Activated CD4-positive, alpha-beta T cell treated with anti-CD3 and anti-CD28 coated beads, Interleukin-2, amount 50 U/mL, for 16 hours (primary cell): ENCODE measurements around the gene TUT4.
A peak's percentile ranks its signal among the peaks of the same experiment; 100 is the strongest.

Experiments used
- DNase-seq: peaks from one replicate; pipeline ENCODE4 v3.0.0-alpha.2; 2020

Gene TUT4

DNA sequence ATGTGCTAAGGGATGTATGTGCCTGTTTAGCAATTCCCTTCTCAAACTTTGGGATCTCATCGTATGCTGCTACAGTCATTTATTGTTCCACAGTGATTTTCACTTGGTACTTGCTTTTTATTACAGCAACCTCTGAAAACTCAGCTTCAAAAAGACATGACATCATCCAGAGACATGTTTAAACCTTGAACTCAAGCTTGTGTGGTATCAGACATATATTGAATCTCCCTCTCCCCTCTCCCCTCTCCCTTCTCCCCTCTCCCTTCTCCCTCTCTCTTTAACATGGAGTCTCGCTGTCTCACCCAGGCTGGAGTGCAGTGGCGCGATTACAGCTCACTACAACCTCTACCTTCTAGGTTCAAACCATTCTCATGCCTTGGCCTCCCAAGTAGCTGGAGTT, 19.5 kb upstream of the TUT4 start:
- no peak for DNase-seq

- no peak for DNase-seq
Measured at GRCh38 chr1:52571783-52572182, 18.9 kb upstream of the TUT4 start.

DNA sequence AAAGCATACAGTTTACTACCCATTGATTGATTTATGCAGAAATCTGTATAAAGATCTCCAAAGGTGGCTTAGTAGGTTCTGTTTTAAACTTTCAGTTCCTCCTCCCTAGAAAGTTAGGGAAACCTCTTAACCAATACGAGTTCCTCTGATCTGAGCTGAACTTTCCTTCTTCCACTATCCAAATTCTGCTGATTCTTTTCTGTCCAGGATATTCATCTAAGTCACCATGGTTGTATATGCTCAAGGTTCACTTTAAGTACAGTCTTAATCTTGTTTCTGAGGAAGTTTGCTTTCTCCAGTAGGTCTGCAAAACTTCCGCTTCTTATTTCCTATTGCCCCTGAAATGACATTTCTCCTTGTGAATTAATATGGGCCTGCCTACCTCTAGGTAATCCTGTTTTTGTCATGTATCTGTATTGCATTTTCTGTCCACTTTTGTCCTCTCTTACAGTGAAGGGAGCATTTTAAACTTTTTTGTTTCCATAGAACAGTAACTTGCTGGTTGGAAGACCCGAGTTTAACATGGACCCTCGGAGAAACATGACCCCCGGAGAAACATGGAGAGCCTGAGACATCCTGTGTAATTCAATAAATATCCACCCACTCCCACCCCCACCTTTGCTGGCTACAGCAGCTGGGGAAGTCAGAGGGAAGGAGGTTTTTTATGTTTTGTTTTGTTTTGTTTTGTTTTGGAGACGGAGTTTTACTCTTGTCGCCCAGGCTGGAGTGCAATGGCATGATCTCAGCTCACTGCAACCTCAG, 16.7 kb upstream of the TUT4 start:
- DNase-seq = no peak

GRCh38 chr1:52567943-52568342, 15.1 kb upstream of the TUT4 start:
- no peak for DNase-seq

- DNase-seq = no peak
Measured at GRCh38 chr1:52562766-52563165, 9.9 kb upstream of the TUT4 start.

DNA sequence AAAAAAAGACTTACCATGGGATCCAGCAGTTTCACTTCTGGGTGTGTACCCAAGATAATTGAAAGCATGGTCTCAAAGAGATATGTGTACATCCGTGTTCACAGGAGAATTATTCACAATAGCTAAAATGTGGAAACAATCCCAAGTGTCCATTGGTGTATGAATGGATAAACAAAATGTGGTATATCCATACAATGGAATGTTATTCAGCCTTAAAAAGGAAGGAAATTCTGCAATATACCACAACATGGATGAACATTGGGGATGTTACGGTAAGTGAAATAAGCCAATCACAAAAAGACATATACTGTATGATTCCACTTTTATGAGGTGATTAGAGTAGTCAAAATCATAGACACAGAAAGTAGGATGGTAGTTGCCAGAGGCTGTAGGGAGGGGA, 7.0 kb upstream of the TUT4 start:
- DNase-seq = no peak

DNA sequence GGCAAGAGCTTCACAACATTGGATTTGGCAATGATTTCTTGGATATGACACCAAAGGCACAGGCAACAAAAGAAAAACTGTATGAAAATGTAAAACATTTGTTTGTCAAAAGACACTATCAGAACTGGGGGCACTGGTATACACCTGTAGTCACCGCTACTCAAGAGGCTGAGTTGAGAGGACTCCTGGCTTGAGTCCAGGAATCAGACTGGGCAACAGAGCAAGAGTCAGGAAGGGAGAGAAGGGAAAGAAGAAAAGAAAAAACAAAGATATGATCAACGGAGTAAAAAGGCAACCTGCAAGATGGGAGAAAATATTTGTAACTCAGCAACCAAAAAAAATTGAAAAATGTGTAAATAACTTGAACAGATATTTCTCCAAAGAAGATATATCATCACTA, 6.0 kb upstream of the TUT4 start:
- no peak for DNase-seq

DNA sequence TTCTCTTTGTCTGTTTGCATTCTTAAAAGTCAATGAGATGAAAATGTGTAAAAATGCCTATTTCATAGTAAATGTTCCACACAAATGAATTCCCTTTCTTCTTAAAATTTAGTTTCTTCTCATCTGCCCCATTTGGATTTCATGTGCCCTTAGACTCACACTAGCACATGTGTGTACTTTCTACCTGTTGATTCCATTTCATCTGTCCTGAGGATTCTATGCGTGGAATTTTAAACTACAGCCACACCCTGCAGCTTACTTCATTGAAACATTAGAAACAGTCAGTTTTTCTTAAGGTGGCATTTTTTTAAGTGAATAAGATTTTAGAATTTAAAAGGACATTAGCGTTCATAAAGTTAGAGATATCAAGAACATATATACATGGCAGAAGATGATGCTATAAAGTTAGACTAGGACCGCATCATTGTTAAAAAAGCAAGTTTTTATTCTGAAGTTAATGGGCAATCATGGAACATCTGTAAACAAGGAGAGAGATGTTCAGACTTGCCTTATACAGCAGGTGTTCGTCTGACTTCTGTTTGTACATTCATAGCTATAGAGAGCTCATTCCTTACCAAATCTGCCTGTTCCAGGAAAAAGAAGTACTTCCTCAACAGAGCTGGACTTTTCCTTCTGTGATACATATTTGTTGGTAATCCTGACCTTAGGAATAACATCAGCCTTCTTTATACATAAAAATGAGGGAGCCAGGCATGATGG, 3.9 kb upstream of the TUT4 start:
- DNase-seq = no peak

DNA sequence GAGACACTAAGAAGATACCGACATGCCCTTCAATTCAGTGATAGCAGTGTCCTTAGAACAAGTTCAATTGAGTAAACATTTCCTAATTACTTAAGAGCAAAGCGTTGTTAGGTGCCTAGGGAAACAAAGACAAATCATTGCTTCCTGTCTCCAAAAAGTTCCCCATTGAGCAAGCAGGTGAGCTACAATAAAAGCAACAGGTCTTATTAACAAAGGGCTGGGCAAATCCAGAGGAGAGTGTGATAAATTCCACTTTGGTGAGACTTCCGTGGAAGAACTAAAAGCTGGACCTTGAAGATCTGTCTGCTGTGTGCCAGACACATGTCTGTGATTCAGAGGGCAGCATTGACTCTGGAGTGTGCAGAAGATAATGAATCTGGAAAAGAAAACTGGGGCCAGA, 1.9 kb upstream of the TUT4 start:
- DNase-seq = no peak

DNA sequence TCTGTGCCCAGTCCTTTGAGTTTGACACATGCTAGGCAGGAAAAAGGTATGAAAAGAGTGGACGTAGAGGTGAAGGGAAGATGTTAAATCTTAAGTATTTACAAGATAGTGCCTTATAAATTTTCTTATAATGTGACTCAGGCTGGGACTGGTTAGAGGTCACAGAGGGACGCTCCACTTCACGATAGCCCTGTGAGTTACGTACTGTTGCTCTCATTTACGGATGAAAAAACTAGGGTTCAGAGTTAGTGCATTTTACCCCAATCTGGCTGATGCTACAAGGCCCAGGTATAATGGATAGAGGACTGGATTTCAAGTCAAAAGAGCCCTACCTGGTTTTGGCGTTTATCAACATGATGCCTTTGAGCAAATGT, 1.4 kb upstream of the TUT4 start:
- DNase-seq = no peak

DNA sequence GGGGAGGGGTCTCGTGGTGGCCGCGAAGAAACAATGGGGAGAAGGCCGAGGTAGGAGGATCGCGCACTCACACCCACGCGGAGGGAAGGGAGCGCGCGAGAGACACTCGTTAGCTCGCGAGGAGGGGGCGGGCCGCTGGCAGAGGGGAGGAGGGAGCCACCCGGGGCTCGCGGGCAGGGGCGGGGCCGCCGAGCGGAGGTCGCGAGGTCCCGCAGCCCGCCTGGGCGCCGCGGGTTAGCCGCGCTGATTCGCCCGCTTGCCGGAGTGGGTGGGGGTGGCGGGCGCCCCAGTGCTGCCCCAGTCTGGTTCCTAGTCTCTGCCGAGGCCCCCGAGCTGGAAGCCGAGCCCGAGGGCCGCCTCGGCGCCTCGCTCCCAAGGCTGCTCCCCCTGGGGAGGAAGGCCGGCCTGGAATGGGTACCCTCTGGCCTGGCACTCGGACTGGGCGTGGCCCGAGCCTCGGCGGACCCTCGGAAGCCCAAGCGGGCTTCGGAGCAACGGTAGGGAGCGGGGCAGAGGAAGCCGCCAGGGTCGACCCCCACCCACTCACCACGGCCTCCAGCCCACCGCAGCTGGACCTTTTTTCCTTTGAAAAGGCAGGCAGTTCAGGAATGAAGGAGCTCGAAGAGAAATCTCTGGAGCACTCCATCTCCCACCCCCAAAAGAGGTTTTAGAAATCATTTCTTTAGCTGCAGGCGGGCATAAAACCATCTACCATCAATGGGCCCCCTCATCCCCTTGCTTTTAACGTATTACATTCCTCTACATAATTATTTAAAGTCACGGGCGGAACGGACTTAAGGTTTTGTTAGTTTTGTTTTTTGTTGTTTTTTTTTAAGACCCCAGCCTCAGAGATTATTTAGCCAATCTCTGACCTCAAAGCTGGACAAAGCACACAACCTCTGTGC, 722 bp upstream of the TUT4 start:
- peak; percentile 85 for DNase-seq

DNA sequence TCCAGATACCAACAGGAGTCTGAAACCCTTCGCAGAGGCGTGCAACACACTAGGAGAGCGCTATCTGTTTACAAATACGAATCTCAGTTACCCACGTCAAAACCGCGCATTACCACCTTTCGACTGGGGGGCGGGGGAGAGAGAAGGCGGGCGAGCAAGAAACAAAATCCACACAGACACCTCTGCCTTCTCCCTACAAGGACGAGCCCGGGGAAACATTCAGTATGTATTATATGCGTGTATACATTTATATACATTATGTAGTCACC, 722 bp downstream of the TUT4 start:
- peak; percentile 73 for DNase-seq

- DNase-seq = peak; percentile 25
Measured at GRCh38 chr1:52551507-52552235, 1.2 kb downstream of the TUT4 start.

DNA sequence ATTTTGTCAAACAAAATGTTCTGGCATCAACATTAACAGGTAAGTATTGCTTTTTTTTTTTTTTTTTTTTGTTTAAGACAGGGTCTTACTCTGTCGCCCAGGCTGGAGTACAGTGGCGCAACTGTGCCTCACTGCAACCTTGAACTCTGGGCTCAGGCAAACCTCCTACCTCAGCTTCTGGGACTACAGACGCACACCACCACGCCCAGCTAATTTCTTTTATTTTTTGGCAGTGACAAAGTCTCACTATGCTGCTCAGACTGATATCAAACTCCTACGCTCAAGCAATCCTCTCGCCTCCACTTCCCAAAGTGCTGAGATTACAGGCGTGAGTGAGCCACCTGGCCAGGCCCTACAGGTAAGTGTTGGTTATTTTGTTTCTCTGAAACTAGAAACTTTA, 2.4 kb downstream of the TUT4 start:
- no peak for DNase-seq

GRCh38 chr1:52549267-52549666, 3.6 kb downstream of the TUT4 start:
- no peak for DNase-seq

- DNase-seq = no peak
Measured at GRCh38 chr1:52546852-52547251, 6.0 kb downstream of the TUT4 start.

DNA sequence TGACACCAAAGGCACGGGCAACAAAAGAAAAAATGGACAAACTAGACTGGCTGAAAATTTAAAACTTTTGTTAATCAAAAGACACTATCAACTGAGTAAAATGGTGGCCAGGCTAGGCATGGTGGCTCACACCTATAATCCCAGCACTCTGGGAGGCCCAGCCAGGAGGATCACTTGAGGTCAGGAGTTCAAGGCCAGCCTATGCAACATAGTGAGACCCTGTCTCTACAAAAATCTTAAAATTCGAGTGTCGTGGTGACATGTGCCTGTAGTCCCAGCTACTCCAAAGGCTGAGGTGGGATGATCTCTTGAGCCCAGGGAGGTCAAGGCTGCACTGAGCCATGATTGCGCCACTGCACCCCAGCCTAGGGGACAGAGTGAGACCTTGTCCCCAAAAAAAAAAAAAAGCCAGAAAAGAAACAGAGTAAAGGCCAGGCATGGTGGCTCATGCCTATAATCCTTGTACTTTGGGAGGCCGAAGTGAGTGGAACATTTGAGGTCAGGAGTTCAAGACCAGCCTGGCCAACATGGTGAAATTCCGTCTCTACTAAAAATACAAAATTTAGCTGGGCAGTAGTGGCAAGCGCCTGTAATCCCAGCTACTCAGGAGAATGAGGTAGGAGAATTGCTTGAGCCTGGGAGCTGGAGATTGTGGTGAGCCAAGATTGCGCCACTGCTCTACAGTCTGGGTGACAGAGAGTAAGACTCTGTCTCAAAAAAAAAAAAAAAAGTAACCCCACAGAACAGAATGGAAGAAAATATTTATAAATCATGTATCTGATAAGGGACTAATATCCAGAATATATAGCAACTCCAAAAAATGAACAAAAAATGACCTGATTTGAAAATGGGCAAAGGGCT, 8.0 kb downstream of the TUT4 start:
- DNase-seq = no peak

DNA sequence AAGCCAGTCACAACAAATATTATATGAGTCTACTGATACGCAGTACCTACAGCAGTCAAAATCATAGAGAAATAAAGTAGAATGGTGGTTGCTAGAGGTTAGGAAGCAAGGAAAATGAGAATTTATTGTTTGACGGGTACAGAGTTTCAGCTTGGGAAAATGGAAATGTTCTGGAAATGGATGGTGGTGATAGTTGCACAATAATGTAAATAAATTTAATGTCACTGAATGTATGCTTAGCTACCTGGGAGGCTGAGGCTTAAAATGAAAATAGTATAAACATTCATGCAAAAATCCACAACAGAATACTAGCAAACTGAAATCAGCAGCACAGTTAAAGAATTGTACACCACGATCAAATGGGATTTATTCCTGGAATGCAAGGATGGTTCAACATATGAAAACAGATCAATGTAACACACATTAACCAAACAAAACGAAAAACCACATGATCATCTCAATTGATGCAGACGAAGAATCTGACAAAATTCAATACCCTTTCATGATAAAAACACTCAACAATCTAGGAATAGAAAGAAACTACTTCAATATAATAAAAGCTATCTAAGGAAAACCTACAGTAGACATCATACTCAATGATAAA, 10.7 kb downstream of the TUT4 start:
- DNase-seq = no peak

- DNase-seq = no peak
Measured at GRCh38 chr1:52534928-52535764, 17.7 kb downstream of the TUT4 start.

GRCh38 chr1:52533713-52534112, 19.2 kb downstream of the TUT4 start:
- no peak for DNase-seq
